ENCODE data around the gene FAM124A. TPM values are rescaled to one million over a fixed set of nuclear protein-coding genes. Genes with fewer than 3 reads are reported as not detected.

FAM124A gene
- total RNA-seq, 2 experiments from 2014 or later: 0.07 to 0.25 TPM

- Mint-ChIP-seq H3K4me3 (no peak overlapping the region), H3K27ac (no peak overlapping the region), H3K4me1 (ENCODE audit: low read depth) (no peaks in the 10 kb centered on the region), H3K36me3 (ENCODE audit: low read depth) (no peaks in the 10 kb centered on the region), H3K9me3 (no peaks in the 10 kb centered on the region), H3K27me3 (peaks cover 6% of the 10 kb centered on the region)
- intact Hi-C loops (cut with micrococcal nuclease): no loop called here
- ATAC-seq (no peak), DNase-seq (no peak)
- CTCF ChIA-PET: interaction anchor here (5.0 kb wide), 1 partner anchor 40 kb away, joined by 20 read pairs; no protein-coding TSS in a partner anchor
- TF ChIP-seq CTCF (IDR thresholded peaks at IDR 0.05): no peak
- POLR2A ChIA-PET: interaction anchor here (0.7 kb wide), 1 partner anchor 1434 kb away, joined by 4 read pairs; no protein-coding TSS in a partner anchor
These were observed 23.8 kb downstream of the FAM124A start for GRCh38 chr13:51246025-51246417.

- Mint-ChIP-seq H3K36me3 (ENCODE audit: low read depth) (no peaks in the 10 kb centered on the region), H3K27me3 (peaks cover 6% of the 10 kb centered on the region), H3K4me1 (ENCODE audit: low read depth) (no peaks in the 10 kb centered on the region), H3K27ac (no peak overlapping the region), H3K9me3 (no peaks in the 10 kb centered on the region), H3K4me3 (no peak overlapping the region)
- intact Hi-C loops (cut with micrococcal nuclease): no loop called here
- TF ChIP-seq CTCF (IDR thresholded peaks at IDR 0.05): no peak
- DNase-seq (no peak), ATAC-seq (no peak)
- ChIA-PET CTCF (interaction anchor here (5.0 kb wide), 1 partner anchor 39 kb away, joined by 20 read pairs; no protein-coding TSS in a partner anchor), POLR2A (interaction anchor here (0.7 kb wide), 1 partner anchor 1434 kb away, joined by 4 read pairs; no protein-coding TSS in a partner anchor)
These were observed 24.4 kb downstream of the FAM124A start for GRCh38 chr13:51246418-51247277.

GRCh38 chr13:51249255-51249654 is 27.1 kb downstream of the FAM124A start:
- TF ChIP-seq CTCF (IDR thresholded peaks at IDR 0.05): no peak
- Mint-ChIP-seq H3K27ac (no peak overlapping the region), H3K4me1 (ENCODE audit: low read depth) (peaks cover 7% of the 10 kb centered on the region), H3K27me3 (peaks cover 6% of the 10 kb centered on the region), H3K36me3 (ENCODE audit: low read depth) (no peaks in the 10 kb centered on the region), H3K4me3 (no peak overlapping the region), H3K9me3 (no peaks in the 10 kb centered on the region)
- CTCF ChIA-PET: interaction anchor here (1.1 to 5.0 kb wide), 2 partner anchors 24 to 36 kb away, joined by 4 to 20 read pairs; no protein-coding TSS in a partner anchor
- POLR2A ChIA-PET: no interaction called here
- intact Hi-C loops (cut with micrococcal nuclease): no loop called here
- ATAC-seq: no peak
- DNase-seq: no peak

GRCh38 chr13:51249770-51250741 is 27.9 kb downstream of the FAM124A start:
- ChIA-PET POLR2A (no interaction called here), CTCF (interaction anchor here (0.8 to 5.0 kb wide), 4 partner anchors 21 to 548 kb away, joined by 3 to 20 read pairs (median 4); no protein-coding TSS in a partner anchor)
- Mint-ChIP-seq H3K4me1 (ENCODE audit: low read depth) (peaks cover 7% of the 10 kb centered on the region), H3K27me3 (peaks cover 6% of the 10 kb centered on the region), H3K9me3 (no peaks in the 10 kb centered on the region), H3K4me3 (no peak overlapping the region), H3K36me3 (ENCODE audit: low read depth) (no peaks in the 10 kb centered on the region), H3K27ac (no peak overlapping the region)
- TF ChIP-seq CTCF (IDR thresholded peaks at IDR 0.05): no peak
- intact Hi-C loops (cut with micrococcal nuclease): no loop called here
- ATAC-seq: no peak
- no peak for DNase-seq

Data from activated CD8-positive, alpha-beta T cell treated with anti-CD3 and anti-CD28 coated beads for 36 hours (primary cell).